Measurements from ENCODE around the gene SLC35F3.

SLC35F3 gene

DNA sequence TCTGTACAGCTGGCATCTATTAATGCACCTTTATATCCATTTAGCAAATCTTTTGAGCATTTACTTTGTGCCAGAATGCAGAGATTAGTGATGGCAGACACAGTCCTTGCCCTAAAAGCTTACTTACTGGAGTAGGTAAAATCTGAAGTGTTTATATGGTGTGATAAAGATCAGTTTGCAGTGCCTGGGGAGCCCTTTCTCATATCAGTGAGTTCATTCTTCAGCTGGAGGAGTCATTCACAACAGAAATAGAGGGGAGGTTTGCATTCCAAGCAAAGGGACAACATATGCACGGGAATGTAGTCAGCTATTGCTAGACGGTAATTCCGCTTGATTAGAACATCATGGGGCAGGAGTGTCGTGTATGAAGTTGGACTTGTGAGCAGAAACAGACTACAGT, 8.4 kb downstream of the SLC35F3 start:
- DNase-seq: no peak

DNA sequence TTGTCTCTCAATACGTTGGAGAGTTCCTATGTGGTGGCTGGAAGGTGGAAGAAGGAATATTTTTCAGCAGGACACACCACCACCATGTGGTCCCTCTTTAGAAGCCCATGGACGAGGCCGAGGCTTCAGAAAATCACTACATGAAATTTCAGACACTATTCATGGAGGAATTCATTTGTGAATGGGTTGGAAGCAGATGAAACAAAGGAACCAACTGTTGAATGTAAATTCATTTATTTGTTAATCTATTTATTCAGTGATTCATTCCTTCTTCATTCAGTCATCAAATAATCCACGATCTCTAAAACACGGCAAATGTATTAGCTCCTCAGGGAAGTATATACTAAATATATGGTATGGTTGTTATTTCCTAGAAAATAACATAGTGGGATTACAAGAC, 12.2 kb downstream of the SLC35F3 start:
- no peak for DNase-seq

DNA sequence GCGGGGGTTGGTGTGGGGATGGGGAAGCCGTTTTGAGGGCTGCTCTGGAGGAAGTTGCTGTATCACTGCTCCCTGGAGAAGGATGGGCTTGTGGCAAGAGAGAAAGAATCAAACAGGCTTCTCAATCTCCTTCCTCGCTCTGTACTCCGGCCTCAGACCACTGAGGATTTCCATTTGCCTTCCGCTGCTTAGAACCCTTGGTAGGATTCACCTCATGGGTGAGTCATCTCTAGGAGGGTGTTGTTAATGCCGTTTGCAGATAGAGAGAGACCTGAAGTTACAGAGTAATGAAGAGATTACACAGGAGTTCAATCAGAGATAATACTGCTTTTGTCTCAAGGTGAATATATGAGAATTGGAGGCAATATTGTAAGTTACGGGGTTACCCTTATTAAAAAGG, 15.3 kb downstream of the SLC35F3 start:
- no peak for DNase-seq

- no peak for DNase-seq
Observed at GRCh38 chr1:233928123-233928522, 23.6 kb downstream of the SLC35F3 start.

GRCh38 chr1:233933339-233933738, 28.9 kb downstream of the SLC35F3 start:
- no peak for DNase-seq

DNA sequence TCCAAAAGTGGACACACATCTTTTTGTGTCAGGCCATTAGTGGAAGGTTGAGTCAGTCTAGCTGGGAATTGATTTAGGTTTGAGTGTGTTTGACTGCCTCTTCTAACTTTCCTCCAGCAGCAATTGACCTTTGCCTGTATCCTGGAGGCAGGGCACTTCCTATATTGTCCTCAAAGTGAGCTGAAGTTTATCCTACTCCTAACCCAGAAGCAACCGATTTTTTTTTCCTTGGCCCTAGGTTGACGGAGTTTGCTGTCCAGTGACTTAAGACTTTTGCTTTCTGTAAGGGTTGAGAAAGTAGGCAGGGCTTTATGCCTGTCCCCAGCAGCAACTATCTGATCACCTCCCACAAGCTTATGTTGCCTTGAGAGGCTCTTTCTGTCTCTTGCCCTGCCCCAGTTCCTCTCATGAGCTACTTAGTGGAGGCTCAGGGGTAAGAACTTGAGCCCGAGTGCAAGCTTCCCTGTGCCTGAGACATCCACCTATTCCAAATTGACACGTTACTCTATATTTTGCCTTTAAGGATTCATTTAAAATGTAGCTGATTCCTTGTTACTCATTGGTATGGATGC, 30.9 kb downstream of the SLC35F3 start:
- no peak for DNase-seq

GRCh38 chr1:233936422-233936821, 31.9 kb downstream of the SLC35F3 start:
- DNase-seq: no peak

GRCh38 chr1:233936842-233937241, 32.4 kb downstream of the SLC35F3 start:
- no peak for DNase-seq

GRCh38 chr1:233938476-233938875, 34.0 kb downstream of the SLC35F3 start:
- DNase-seq: no peak

GRCh38 chr1:233939451-233939850, 35.0 kb downstream of the SLC35F3 start:
- DNase-seq: no peak

DNA sequence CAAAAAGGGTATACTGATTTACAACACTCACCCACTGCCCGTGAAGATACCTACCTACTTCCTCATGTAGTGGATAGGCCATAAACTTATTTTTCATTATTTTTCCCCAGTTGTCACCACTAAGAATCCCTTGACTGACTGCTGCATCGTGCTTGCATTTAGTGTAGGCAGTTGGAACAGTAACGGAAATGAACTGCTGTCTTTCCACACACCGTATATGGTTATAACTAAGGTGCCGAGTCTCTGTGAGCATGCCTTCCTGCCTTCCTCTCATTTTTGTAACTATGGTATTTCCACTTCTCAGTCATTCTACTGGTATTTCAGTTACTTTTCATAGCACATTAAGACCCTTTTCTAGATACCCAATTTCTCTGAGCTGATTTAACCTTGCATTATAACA, 36.4 kb downstream of the SLC35F3 start:
- no peak for DNase-seq

- DNase-seq: no peak
Observed at GRCh38 chr1:233944601-233945000, 40.1 kb downstream of the SLC35F3 start.

DNA sequence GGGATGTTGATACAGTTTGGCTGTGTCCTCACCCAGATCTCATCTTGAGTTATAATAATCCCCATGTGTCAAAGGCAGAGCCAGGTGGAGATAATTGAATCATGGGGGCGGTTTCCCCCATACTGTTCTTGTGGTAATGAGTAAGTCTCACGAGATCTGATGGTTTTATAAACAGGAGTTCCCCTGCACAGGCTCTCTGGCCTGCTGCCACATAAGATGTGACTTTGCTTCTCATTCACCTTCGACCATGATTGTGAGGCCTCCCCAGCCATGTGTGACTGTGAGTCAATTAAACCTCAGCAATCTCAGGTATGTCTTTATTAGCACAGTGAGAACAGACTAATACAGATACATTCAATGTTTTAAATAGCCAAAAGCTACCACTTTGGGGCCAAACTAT, 41.1 kb downstream of the SLC35F3 start:
- peak; percentile 18 for DNase-seq

GRCh38 chr1:233945979-233946378, 41.5 kb downstream of the SLC35F3 start:
- DNase-seq: no peak

DNA sequence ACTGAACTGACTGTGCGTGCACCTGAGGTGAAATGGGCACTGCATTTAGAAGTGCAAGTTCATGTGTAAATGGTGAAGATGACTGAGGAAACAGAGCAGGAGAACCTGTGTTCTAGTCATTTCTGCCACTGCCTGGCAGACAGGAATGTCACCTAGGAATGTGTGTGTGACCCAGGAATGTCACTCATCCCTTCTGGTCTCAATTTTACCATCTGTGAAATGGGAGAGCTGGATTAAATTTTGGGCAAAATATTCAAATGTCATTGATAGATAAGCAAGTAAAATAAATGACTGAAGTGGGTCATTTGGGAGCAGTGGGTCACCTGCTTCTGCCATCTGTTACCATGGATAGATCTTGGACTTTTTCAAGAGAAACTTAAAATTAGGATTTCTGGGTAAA, 42.2 kb downstream of the SLC35F3 start:
- no peak for DNase-seq

DNA sequence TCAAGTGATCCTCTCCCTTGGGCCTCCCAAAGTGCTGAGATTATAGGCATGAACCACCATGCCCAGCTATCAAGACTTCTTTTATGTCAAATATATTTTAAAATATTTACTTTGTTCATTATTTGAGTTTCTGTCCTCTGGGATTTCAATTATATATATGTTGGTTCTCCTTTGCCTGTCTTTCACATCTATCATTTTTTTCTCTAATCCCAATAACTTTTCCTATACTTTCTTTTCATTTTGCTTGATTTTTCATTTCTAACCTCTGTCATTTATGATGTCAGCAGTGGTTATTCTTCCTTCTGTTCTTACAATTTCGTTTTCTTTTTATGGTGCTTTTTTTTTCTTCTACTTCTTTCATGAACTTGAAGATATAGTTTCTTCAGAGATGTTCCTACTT, 47.3 kb downstream of the SLC35F3 start:
- DNase-seq: no peak

DNA sequence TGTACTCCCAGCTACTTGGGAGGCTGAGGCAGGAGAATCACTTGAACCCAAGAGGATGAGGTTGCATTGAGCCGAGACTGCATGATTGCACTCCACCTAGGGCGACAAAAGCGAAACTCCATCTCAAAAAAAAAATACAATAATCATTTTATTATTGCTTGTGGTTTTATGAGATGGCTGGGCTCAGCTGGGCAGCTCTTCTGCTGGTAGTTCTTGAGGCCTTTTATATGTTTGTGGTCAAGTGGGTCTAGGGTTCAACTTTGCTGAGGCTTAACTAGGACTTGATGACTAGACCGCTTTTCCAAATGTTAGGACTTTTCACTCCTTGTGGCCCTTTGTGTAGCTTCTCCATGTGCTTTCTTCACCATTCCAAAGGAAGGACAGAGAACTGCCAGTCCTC, 53.2 kb downstream of the SLC35F3 start:
- DNase-seq: no peak

- DNase-seq: no peak
Observed at GRCh38 chr1:233959102-233959501, 54.6 kb downstream of the SLC35F3 start.

DNA sequence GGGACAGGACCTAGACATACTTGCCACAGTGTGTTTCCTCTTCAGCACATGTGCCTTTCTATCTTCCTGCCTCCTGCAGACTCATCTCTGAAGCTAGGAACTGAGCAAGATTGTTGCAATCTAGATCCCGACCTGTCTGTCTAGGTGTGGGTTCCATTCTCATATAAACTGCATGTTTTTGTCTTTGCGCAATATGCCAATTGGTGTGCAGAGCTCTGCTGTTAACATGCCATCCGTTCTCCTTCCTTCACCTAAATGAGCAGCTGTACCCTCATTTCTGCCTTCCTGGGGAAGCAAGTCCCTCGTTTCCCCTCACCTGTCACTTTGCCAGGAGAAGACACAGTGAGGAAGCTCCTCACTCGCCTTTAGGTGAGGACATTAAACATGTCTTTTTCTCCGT, 55.5 kb downstream of the SLC35F3 start:
- no peak for DNase-seq

DNA sequence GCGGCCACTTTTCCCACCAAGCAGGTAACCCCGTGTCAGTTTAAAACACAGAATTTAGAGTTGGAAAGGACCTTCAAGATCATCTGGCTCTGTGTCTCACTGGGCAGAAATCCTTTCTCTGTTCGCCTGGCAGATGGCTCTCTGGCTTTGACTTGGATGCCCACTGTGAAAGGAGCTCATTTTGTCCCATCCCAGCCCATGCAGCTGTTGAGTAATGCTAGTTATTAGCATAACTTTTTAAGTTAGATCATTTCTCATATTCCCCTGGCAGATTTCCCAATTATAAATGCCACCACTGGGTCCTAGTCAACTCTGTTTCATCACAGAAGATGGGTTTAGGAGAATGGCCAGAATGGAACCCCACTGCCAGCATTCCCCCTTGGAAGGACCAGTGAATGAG, 55.9 kb downstream of the SLC35F3 start:
- DNase-seq: no peak

DNA sequence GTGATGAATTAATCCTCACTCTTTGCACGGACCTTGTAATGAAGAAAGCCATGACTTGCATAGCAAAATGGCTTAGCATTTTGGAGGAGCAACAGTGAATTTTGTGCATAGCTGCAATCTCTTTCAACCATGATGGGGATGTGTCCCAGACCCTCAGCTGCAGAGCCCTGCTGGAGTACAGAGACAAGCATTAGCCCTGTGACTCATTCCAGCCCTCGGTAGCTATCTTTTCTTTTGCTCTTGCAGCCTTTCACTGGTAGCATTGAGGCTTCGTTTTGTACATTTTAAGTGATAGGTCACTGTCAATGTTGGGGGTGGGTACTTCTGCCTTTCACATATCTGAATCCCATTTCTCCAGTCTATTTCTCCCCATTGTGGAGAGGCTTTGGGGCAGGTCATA, 58.4 kb downstream of the SLC35F3 start:
- DNase-seq: no peak

DNA sequence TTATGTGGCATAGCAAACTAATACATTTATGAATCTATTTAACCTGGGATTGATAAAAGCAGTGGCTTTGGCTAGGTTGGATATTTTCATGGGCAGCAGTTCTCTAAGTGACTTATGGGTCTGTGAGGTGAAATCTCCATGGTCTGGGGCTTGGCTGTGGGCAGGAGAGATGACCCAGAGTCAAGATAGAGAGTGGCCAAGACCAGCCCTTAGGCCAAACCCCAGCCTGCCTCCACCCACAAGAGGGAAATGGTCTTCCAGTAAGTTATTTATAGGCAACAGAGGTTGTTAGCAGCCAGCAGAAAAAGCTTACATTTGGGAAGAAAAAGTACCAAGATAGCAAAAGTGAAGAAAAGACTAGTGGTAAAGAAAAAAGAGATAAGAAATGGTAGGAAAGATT, 61.4 kb downstream of the SLC35F3 start:
- DNase-seq: no peak

- no peak for DNase-seq
Observed at GRCh38 chr1:233971753-233972152, 67.3 kb downstream of the SLC35F3 start.

DNA sequence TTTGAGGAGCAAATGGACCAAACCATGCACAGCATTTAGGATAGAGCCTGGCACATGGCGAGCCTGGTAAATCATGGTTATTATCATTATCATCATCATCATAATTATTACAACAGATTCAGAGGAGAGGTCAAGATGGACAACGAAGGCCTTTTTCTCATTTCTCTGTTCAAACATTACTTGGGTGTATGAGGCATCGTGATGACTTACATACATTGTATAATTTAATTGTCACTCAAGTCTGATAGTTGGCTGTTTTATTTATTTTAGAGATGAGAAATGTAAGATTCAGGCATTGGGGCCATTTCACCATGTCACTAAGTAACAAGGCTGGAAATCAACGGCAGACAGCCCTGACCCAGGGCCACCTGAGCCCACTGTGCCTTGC, 68.1 kb downstream of the SLC35F3 start:
- DNase-seq: no peak

GRCh38 chr1:233972951-233973635, 68.6 kb downstream of the SLC35F3 start:
- DNase-seq: no peak

All from NCI-H2171 treated with DMSO at 0.1 percent for 48 hours (cell line).